ENCODE data around the gene MILR1.

DNA sequence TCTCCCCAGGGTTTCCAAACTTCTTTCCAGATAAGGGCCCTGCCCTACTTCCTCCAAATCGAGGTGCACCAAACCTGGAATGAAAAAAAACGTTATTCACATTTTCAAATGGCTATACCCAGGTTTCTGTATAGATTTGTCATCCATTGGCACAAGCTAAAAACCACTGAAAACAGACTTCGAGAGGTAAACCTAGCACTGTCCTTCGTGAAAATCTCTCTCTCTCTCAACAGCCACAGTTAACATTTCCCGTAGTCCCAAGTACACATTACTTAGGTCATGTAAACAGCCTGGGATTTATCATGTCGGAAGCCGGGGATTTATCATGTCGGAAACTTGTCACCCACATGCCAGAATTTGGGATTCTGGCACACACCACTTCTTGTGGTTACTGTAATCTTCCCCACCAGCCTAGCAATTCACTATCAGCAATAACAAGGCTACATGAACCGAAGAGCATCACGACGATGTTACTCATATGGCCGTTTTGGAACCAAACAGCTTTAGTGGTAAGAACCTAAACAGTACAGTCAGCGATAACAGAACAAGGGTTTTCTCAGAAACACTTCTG lies 55.9 kb downstream of the MILR1 start:
- TF ChIP-seq, protein P1, sequence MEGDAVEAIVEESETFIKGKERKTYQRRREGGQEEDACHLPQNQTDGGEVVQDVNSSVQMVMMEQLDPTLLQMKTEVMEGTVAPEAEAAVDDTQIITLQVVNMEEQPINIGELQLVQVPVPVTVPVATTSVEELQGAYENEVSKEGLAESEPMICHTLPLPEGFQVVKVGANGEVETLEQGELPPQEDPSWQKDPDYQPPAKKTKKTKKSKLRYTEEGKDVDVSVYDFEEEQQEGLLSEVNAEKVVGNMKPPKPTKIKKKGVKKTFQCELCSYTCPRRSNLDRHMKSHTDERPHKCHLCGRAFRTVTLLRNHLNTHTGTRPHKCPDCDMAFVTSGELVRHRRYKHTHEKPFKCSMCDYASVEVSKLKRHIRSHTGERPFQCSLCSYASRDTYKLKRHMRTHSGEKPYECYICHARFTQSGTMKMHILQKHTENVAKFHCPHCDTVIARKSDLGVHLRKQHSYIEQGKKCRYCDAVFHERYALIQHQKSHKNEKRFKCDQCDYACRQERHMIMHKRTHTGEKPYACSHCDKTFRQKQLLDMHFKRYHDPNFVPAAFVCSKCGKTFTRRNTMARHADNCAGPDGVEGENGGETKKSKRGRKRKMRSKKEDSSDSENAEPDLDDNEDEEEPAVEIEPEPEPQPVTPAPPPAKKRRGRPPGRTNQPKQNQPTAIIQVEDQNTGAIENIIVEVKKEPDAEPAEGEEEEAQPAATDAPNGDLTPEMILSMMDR (IDR thresholded peaks at IDR 0.05) = no peak
- TF ChIP-seq POLR2A (IDR thresholded peaks at IDR 0.05) = no peak
